ENCODE data around the gene WDR46. TPM values are rescaled to one million over a fixed set of nuclear protein-coding genes. Genes with fewer than 3 reads are reported as not detected.

The WDR46 gene
- total and polyA plus RNA-seq, 12 donors, result 11.0 to 40.6 (median 17.8) TPM

DNA sequence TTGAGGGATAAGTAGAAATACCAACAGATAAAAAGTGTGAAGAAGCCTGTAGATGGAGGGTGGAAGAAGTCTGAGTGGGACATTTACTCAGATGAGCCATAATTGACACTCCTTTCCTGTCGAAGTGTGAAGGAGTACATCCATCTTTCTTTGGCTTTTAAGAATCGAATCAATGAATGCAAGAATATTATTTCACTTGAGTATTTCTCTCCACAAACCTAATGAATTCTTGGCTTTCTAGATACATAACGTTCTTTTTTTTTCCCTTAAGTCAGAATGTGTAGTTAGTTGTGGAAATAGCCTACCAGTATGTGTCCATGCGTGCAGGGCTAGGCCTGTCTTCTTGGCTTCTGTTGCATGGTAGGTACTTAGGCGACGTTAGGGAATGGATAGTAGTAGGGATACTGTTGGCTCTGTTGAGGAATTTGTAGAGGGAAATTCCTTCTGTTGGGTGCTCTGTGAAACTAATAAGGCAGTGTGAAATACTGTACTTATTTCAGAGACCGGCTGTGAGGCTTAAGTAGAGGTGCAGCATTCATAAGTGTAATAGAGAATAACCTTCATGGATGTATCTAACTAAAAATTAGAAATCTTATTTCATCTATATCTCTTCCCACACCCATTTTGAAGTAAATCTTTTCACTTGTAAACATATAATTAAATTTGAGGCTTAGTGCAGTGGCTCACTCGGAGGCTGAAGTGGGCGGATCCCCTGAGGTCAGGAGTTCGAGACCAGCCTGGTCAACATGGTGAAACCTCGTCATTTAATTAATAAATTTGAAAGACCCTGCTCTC is 15.7 kb downstream of the WDR46 start:
- intact Hi-C loops (cut with DNase I), result loop anchor here in 1 of 10 donors (2.0 kb wide), 1 partner anchor 43 kb away; the partner anchor contains the start of gene ZBTB22
- 66 to 67% methylated on average over 11 of the region's 11 CpGs for WGBS, 2 donors

DNA sequence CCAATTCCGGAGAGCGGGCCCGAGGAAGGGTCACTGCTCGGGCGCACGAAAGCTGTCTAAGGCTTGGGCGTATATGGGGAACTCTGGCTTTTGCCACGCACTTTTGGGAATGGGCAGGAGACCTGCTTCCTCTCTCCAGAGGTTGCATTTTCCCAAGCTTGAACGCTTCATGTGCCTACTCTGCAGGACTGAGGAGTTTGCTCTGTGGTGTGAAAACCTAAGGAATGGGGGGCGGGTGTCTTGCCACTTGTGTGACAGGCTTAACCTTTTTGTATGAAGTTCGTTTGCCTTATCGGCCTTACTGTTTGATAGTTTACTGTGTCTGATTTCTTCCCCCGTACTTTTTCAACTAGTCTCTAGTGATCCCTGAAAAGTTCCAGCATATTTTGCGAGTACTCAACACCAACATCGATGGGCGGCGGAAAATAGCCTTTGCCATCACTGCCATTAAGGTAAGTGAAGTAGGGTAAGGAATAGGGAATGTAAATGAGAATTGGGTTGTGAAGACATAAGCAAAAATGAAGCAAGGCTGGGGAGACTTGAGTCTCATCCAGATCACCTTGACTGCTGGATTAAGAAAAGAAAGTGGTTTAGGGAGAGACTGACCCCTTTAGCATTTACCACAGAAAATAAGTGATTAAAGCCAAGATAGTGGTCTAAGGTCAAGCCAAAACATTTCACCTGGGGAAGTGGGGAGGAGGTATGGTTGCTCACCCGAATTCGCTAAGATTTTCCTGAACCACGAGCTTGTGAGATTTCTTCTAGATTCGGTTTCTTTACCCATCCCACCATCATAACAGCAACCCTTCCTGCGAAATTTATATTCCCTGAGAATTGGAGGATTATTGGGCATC is 16.5 kb downstream of the WDR46 start:
- H3K27me3 ChIP-seq, result no peaks in the 10 kb centered on the region
- H3K27ac ChIP-seq, result peak overlapping the region in 9 of 10 donors; percentile 75 to 98 (median 93)
- intact Hi-C loops (cut with DNase I), result loop anchor here in 1 of 10 donors (2.0 kb wide), 1 partner anchor 44 kb away; the partner anchor contains the start of gene ZBTB22
- 10 to 13% methylated on average over 22 of the region's 22 CpGs for WGBS, 2 donors
- H3K4me1 ChIP-seq, result peaks cover 10 to 65% (median 55%) of the 10 kb centered on the region in 9 donors
- peak; percentile 1 to 31 (median 16) for ATAC-seq
- TF ChIP-seq, protein P1, sequence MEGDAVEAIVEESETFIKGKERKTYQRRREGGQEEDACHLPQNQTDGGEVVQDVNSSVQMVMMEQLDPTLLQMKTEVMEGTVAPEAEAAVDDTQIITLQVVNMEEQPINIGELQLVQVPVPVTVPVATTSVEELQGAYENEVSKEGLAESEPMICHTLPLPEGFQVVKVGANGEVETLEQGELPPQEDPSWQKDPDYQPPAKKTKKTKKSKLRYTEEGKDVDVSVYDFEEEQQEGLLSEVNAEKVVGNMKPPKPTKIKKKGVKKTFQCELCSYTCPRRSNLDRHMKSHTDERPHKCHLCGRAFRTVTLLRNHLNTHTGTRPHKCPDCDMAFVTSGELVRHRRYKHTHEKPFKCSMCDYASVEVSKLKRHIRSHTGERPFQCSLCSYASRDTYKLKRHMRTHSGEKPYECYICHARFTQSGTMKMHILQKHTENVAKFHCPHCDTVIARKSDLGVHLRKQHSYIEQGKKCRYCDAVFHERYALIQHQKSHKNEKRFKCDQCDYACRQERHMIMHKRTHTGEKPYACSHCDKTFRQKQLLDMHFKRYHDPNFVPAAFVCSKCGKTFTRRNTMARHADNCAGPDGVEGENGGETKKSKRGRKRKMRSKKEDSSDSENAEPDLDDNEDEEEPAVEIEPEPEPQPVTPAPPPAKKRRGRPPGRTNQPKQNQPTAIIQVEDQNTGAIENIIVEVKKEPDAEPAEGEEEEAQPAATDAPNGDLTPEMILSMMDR (IDR thresholded peaks at IDR 0.05), result no peak
- H3K36me3 ChIP-seq, result peaks cover 0 to 66% (median 36%) of the 10 kb centered on the region in 9 donors
- DNase-seq, result no peak
- no peaks in the 10 kb centered on the region for H3K9me3 ChIP-seq
- H3K4me3 ChIP-seq, result peak overlapping the region; percentile 70 to 88 (median 80)

More for the DNA sequence above, 15.7 kb downstream of the WDR46 start:
- Histone ChIP-seq H3K27me3 (no peaks in the 10 kb centered on the region), H3K4me1 (peaks cover 10 to 73% (median 63%) of the 10 kb centered on the region in 9 donors), H3K4me3 (peak overlapping the region in 9 of 10 donors; percentile 70 to 88 (median 81)), H3K27ac (peak overlapping the region in 5 of 10 donors; percentile 15 to 97 (median 93)), H3K36me3 (peaks cover 0 to 60% (median 28%) of the 10 kb centered on the region in 9 donors), H3K9me3 (no peaks in the 10 kb centered on the region)
- no peak for ATAC-seq
- no peak for DNase-seq
- TF ChIP-seq, protein P1 (IDR thresholded peaks at IDR 0.05), result no peak

DNA sequence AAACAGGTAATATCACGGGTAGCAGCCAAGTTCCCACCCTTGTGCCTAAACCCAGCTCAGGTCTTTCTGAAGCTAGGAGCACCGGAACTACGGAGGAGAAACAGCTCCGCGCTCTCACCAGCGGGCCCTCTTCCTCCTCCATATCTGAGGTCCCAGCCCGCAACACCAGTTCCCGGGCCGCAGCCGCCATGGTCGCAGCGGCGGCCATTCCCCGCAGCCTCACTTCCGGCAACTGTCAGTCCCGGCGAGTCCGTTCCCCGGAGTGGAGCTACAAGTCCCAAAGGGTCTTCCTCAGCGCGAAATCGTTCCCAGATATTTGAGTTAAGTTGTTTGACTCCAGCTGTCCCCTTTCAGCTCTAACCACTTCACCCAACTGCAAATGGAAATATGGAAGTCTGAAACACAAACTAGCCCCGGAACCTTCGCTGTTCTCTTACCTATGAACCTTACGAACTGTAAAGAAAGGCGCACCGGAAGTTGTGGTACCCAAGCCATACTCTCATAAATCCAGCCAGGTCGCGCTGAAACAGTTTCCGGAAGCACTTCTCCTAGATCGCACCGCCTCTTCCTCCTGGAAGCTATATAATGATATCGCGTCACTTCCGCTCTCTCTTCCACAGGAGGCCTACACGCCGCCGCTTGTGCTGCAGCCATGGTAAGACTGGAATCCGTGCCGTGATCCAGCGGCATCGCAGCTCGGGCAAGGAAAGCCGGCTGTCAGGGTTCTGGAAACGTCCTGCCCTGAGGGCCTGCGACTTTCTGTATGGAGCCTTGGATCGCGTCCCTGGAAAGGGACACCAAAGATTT is 17.4 kb downstream of the WDR46 start, which contains the start of the genes RPS18 and VPS52:
TSS of gene RPS18 (plus strand) at position 608 of the 807 bp plus-strand sequence. CDS start at position 653, 45 bp downstream.
TSS of gene VPS52 (minus strand) at position 409 of the 807 bp plus-strand sequence. CDS start at position 208, 201 bp downstream.
- TF ChIP-seq, protein P1 (IDR thresholded peaks at IDR 0.05), result no peak
- ATAC-seq (peak; percentile 94 to 98 (median 98)), DNase-seq (peak; percentile 83 to 96)
- no peaks in the 10 kb centered on the region for H3K9me3 ChIP-seq
- no peaks in the 10 kb centered on the region for H3K27me3 ChIP-seq
- intact Hi-C loops (cut with DNase I), result loop anchor here in 2 of 10 donors (1.0 to 2.0 kb wide), 2 partner anchors 28 to 45 kb away; partner anchors contain the start of gene ZBTB22 (in 1 of the 2)
- peaks cover 10 to 62% (median 53%) of the 10 kb centered on the region in 9 donors for H3K4me1 ChIP-seq
- H3K4me3 ChIP-seq, result peak within 1 kb of the TSS; percentile 70 to 88 (median 80)
- H3K27ac ChIP-seq, result peak within 1 kb of the TSS; percentile 87 to 98 (median 93)
- WGBS, 2 donors, result 0 to 1% methylated on average over 48 of the region's 48 CpGs
- peaks cover 0 to 74% (median 44%) of the 10 kb centered on the region in 9 donors for H3K36me3 ChIP-seq
